Endothelial cell of umbilical vein (primary cell): ENCODE measurements around the gene PMAIP1. TPM values are rescaled to one million over a fixed set of nuclear protein-coding genes. Genes with fewer than 3 reads are reported as not detected.

Experiments used
- BruUV-seq: library from RNA; stranded (reverse); fragments of 400-500 nt; replicated peaks from 2 replicates; lab custom pipeline; 2021; lab: Mats Ljungman, UMichigan
- CTCF ChIA-PET: fragments of 300-600, 350-600 bp; sonication (Branson Sonifier 250); formaldehyde crosslinking; loops from one replicate; lab custom pipeline; 2021; ENCODE audit warnings: antibody characterized with exemption, inconsistent platforms; lab: Charles Lee
- POLR2A ChIA-PET: fragments of 300-600, 350-600 bp; sonication (Branson Sonifier 250); formaldehyde crosslinking; loops from one replicate; lab custom pipeline; 2021; ENCODE audit warnings: antibody characterized with exemption, inconsistent platforms; lab: Charles Lee
- DNase-seq: peaks from one replicate; pipeline ENCODE4 v3.0.0-alpha.2; 2011; ENCODE audit warnings: low read depth, low spot score
- FAIRE-seq: peaks from 2 replicates; lab custom pipeline; 2011; peaks lifted over from hg19 to GRCh38; lab: Jason Lieb, UNC
- H2AFZ ChIP-seq: 2 replicates; pipeline ENCODE4 v1.6.0; 2012; ENCODE audit warnings: low read depth, low read length, control low read depth, inconsistent platforms
- H3K27ac ChIP-seq: 2 replicates; pipeline ENCODE4 v1.5.1; 2011; ENCODE audit warnings: low read depth, mild to moderate bottlenecking, control low read depth, low read length, moderate library complexity; ENCODE audit not compliant: insufficient read depth
- H3K27me3 ChIP-seq, 2 experiments: 2 replicates each; pipeline versions ENCODE4 v1.6.0 to v1.6.1; 2011; ENCODE audit warnings: low read length in 2 of 2, mixed read lengths in 1 of 2; ENCODE audit not compliant: control insufficient read depth in 2 of 2, insufficient read depth in 2 of 2
- H3K36me3 ChIP-seq, 2 experiments: 2 replicates in 1 of 2; 3 replicates in 1 of 2; pipeline ENCODE4 v1.5.1; 2011; ENCODE audit warnings: low read length in 2 of 2, mild to moderate bottlenecking in 1 of 2, moderate library complexity in 1 of 2; ENCODE audit not compliant: control insufficient read depth in 2 of 2, insufficient read depth in 2 of 2; ENCODE audit errors: extremely low read depth in 1 of 2
- H3K4me1 ChIP-seq: 3 replicates; pipeline ENCODE4 v1.5.1; 2011; ENCODE audit warnings: mild to moderate bottlenecking, low read length; ENCODE audit not compliant: control insufficient read depth, insufficient read depth; ENCODE audit errors: extremely low read depth
- H3K4me2 ChIP-seq: 2 replicates; pipeline ENCODE4 v1.6.1; 2011; ENCODE audit warnings: low read length, control low read depth, mixed read lengths; ENCODE audit not compliant: insufficient read depth
- H3K4me3 ChIP-seq, 3 experiments: fragments of 200-600 bp in 1 of 3; sonication (generic), shearing (Covaris generic) in 1 of 3; replicated peaks in 1 of 3; 2 replicates each; pipeline ENCODE4 v1.5.1; 2011 to 2016; ENCODE audit warnings: control low read depth in 3 of 3, low read length in 3 of 3, mild to moderate bottlenecking in 2 of 3, inconsistent platforms in 1 of 3, low read depth in 1 of 3, moderate library complexity in 1 of 3; ENCODE audit not compliant: insufficient read depth in 1 of 3
- H3K79me2 ChIP-seq: 2 replicates; pipeline ENCODE4 v1.6.0; 2012; ENCODE audit warnings: low read length, inconsistent platforms; ENCODE audit not compliant: control insufficient read depth, insufficient read depth
- H3K9ac ChIP-seq: replicated peaks from 2 replicates; pipeline ENCODE3; 2011; ENCODE audit warnings: low read length, control low read depth; ENCODE audit not compliant: insufficient read depth; ENCODE audit errors: extremely low read depth
- H3K9me1 ChIP-seq: replicated peaks from 3 replicates; pipeline ENCODE4 v1.6.0; 2011; ENCODE audit warnings: mild to moderate bottlenecking, low read length; ENCODE audit not compliant: control insufficient read depth, insufficient read depth; ENCODE audit errors: extremely low read depth
- H3K9me3 ChIP-seq: replicated peaks from 2 replicates; pipeline ENCODE4 v1.5.1; 2012; ENCODE audit warnings: low read length, inconsistent platforms; ENCODE audit not compliant: control insufficient read depth, insufficient read depth
- H4K20me1 ChIP-seq: replicated peaks from 2 replicates; pipeline ENCODE3; 2011; ENCODE audit warnings: mild to moderate bottlenecking, low read length; ENCODE audit not compliant: control insufficient read depth, insufficient read depth; ENCODE audit errors: extremely low read depth
- EZH2 ChIP-seq: IDR thresholded peaks from 2 replicates; pipeline ENCODE4 v1.6.1; 2012; ENCODE audit warnings: borderline replicate concordance, low read depth, mild to moderate bottlenecking, moderate library complexity, low read length, inconsistent platforms; ENCODE audit not compliant: severe bottlenecking
- FOS ChIP-seq: IDR thresholded peaks from 2 replicates; pipeline ENCODE4 v1.6.1; 2011; ENCODE audit warnings: mild to moderate bottlenecking, low read length, moderate library complexity, borderline replicate concordance; ENCODE audit not compliant: insufficient read depth
- GATA2 ChIP-seq: IDR thresholded peaks from 2 replicates; pipeline ENCODE4 v1.7.0; 2011; ENCODE audit warnings: low read depth, mild to moderate bottlenecking, moderate library complexity, mixed read lengths, low read length; ENCODE audit not compliant: insufficient read length, insufficient read depth
- JUN ChIP-seq: IDR thresholded peaks from 2 replicates; pipeline ENCODE4 v1.6.1; 2011; ENCODE audit warnings: borderline replicate concordance, low read depth; ENCODE audit not compliant: insufficient read length, insufficient read depth
- MAX ChIP-seq: IDR thresholded peaks from 2 replicates; pipeline ENCODE4 v1.6.1; 2011; ENCODE audit not compliant: insufficient read depth, insufficient read length
- MYC ChIP-seq: IDR thresholded peaks from one replicate; pipeline ENCODE4 v1.6.1; 2011; ENCODE audit warnings: mild to moderate bottlenecking, low read depth, low read length
- POLR2A ChIP-seq: IDR thresholded peaks from 2 replicates; pipeline ENCODE4 v1.6.1; 2012; ENCODE audit warnings: low read depth, mild to moderate bottlenecking, control low read depth, low read length
- POLR2AphosphoS5 ChIP-seq: IDR thresholded peaks from 2 replicates; pipeline ENCODE4 v1.6.1; 2012; ENCODE audit warnings: low read depth, mild to moderate bottlenecking, control low read depth, low read length, moderate library complexity; ENCODE audit not compliant: insufficient read depth
- dilution Hi-C: fragments of 300-500 bp; cut with MboI; formaldehyde crosslinking; loops from one replicate; pipeline ENCODE4 v1.15.0; 2019; ENCODE audit warnings: low sequenced_read_pairs; ENCODE audit not compliant: extremely low pct_ligation_motif_present
- intact Hi-C: fragments of 100-400 bp; cut with micrococcal nuclease; formaldehyde crosslinking; loops from one replicate; pipeline ENCODE4 v1.10.0; 2022
- polyA plus RNA-seq, 4 experiments: library from polyadenylated mRNA; depleted of rRNA in 3 of 4; stranded (reverse) in 3 of 4; unstranded in 1 of 4; fragments of >200 nt; gene quantifications; 2 replicates each; pipeline versions ENCODE4 v1.2.1 to v1.2.3, GENCODE V29; 2011 to 2012; ENCODE audit warnings: missing spikeins in 1 of 4
- total RNA-seq: library from RNA; stranded (reverse); gene quantifications from 2 replicates; pipeline ENCODE4 v1.2.3, GENCODE V29; 2021
- TF ChIP-seq, protein P1 (sequence below), 2 donors: IDR thresholded peaks; 1 replicate in 1 of 2; 2 replicates in 1 of 2; pipeline ENCODE4 v1.5.1; 2011; ENCODE audit warnings: low read length in 2 of 2, mild to moderate bottlenecking in 2 of 2, moderate library complexity in 2 of 2, control low read depth in 1 of 2, inconsistent platforms in 1 of 2, low read depth in 1 of 2; ENCODE audit not compliant: insufficient read depth in 1 of 2; ENCODE audit errors: extremely low read depth in 1 of 2

The PMAIP1 gene
- total and polyA plus RNA-seq, 2 donors (not counting 3 experiments of a cell fraction or from before 2014, with no cell fraction given): 7.6 to 11.9 TPM

- Histone ChIP-seq H3K9ac (no peak overlapping the region), H3K36me3 (no peaks in the 10 kb centered on the region), H3K9me3 (no peaks in the 10 kb centered on the region), H3K4me2 (no peak overlapping the region), H3K27me3 (peaks cover 1 to 8% of the 10 kb centered on the region in 2 experiments), H3K79me2 (no peaks in the 10 kb centered on the region), H3K9me1 (no peaks in the 10 kb centered on the region), H3K4me3 (no peak overlapping the region), H2AFZ (no peak overlapping the region), H3K4me1 (peaks cover 8% of the 10 kb centered on the region), H3K27ac (no peak overlapping the region), H4K20me1 (no peaks in the 10 kb centered on the region)
- CTCF ChIA-PET: interaction anchor here (1.0 to 3.0 kb wide), 2 partner anchors 8 to 77 kb away, joined by 6 to 8 read pairs; no protein-coding TSS in a partner anchor
- dilution Hi-C loops (no loop called here), intact Hi-C loops (no loop called here)
- TF ChIP-seq, protein P1, sequence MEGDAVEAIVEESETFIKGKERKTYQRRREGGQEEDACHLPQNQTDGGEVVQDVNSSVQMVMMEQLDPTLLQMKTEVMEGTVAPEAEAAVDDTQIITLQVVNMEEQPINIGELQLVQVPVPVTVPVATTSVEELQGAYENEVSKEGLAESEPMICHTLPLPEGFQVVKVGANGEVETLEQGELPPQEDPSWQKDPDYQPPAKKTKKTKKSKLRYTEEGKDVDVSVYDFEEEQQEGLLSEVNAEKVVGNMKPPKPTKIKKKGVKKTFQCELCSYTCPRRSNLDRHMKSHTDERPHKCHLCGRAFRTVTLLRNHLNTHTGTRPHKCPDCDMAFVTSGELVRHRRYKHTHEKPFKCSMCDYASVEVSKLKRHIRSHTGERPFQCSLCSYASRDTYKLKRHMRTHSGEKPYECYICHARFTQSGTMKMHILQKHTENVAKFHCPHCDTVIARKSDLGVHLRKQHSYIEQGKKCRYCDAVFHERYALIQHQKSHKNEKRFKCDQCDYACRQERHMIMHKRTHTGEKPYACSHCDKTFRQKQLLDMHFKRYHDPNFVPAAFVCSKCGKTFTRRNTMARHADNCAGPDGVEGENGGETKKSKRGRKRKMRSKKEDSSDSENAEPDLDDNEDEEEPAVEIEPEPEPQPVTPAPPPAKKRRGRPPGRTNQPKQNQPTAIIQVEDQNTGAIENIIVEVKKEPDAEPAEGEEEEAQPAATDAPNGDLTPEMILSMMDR (IDR thresholded peaks at IDR 0.05; ENCODE audit: extremely low read depth in 1 of 2, insufficient read depth in 1 of 2, low read depth in 1 of 2, low read length in 2 of 2): no peak
- TF ChIP-seq EZH2: no peak
- TF ChIP-seq MAX: no peak
- TF ChIP-seq MYC: no peak
- TF ChIP-seq POLR2AphosphoS5: no peak
- TF ChIP-seq FOS: no peak
- TF ChIP-seq JUN: no peak
- no peak for TF ChIP-seq GATA2
- TF ChIP-seq POLR2A: no peak
- DNase-seq (no peak), FAIRE-seq (no peak)
- no TSS peak for BruUV-seq
- POLR2A ChIA-PET: interaction anchor here (1.0 kb wide), 1 partner anchor 11 kb away, joined by 3 read pairs; the partner anchor contains the start of gene PMAIP1
These were observed 11.2 kb downstream of the PMAIP1 start for GRCh38 chr18:59910967-59911366.
